ENCODE results near the gene XRCC4. TPM values are rescaled to one million over a fixed set of nuclear protein-coding genes. Genes with fewer than 3 reads are reported as not detected.

Gene XRCC4
- total RNA-seq, 1 experiment from 2014 or later: 13.8 TPM

- no TSS peak for BruUV-seq (replicated peaks)
Measured at GRCh38 chr5:83142526-83142925, 65.2 kb downstream of the XRCC4 start.

GRCh38 chr5:83145241-83145640 is 67.9 kb downstream of the XRCC4 start:
- CTCF ChIA-PET: no interaction called here

More at GRCh38 chr5:83142526-83142925, 65.2 kb downstream of the XRCC4 start:
- POLR2A ChIA-PET (ENCODE audit: unreplicated experiment): no interaction called here
- no peaks in the 10 kb centered on the region for H4K20me1 ChIP-seq (ENCODE audit: low read length)
- H3K27me3 ChIP-seq (ENCODE audit: low read length): no peaks in the 10 kb centered on the region
- no peaks in the 10 kb centered on the region for H3K79me2 ChIP-seq (ENCODE audit: low read length)
- ATAC-seq (no peak), DNase-seq (no peak)
- no peak overlapping the region for H3K27ac ChIP-seq (ENCODE audit: low read length)
- H3K36me3 ChIP-seq (ENCODE audit: low read depth, low read length): no peaks in the 10 kb centered on the region
- no peaks in the 10 kb centered on the region for H3K4me1 ChIP-seq (ENCODE audit: insufficient read depth, low read length)
- no peak overlapping the region for H2AFZ ChIP-seq (ENCODE audit: low read length)
- no peaks in the 10 kb centered on the region for H3K9me2 ChIP-seq (replicated peaks; ENCODE audit: low read length)
- H3K9me3 ChIP-seq (ENCODE audit: low read length): no peaks in the 10 kb centered on the region
- CTCF ChIA-PET: no interaction called here
- no peak overlapping the region for H3K4me2 ChIP-seq (ENCODE audit: low read length)
- H3K4me3 ChIP-seq (ENCODE audit: low read length): no peak overlapping the region
- H3K9ac ChIP-seq (ENCODE audit: low read length): no peak overlapping the region
- intact Hi-C loops (cut with micrococcal nuclease): no loop called here
- TF ChIP-seq CTCF (conservative IDR thresholded peaks at IDR 0.05; ENCODE audit: low read depth, low read length) (no peak), EZH2phosphoT487 (IDR thresholded peaks at IDR 0.05; ENCODE audit: borderline replicate concordance, low read length) (no peak), EZH2 (IDR thresholded peaks at IDR 0.05; ENCODE audit: low read length, unreplicated experiment) (no peak)
- no peaks in the 10 kb centered on the region for H3F3A ChIP-seq (ENCODE audit: low read length, unreplicated experiment)

More at GRCh38 chr5:83145241-83145640, 67.9 kb downstream of the XRCC4 start:
- no peak overlapping the region for H3K4me2 ChIP-seq (ENCODE audit: low read length)
- POLR2A ChIA-PET (ENCODE audit: unreplicated experiment): no interaction called here
- no peaks in the 10 kb centered on the region for H3K27me3 ChIP-seq (ENCODE audit: low read length)
- H4K20me1 ChIP-seq (ENCODE audit: low read length): no peaks in the 10 kb centered on the region
- TF ChIP-seq EZH2 (IDR thresholded peaks at IDR 0.05; ENCODE audit: low read length, unreplicated experiment): no peak
- no peak for TF ChIP-seq EZH2phosphoT487 (IDR thresholded peaks at IDR 0.05; ENCODE audit: borderline replicate concordance, low read length)
- no peak for TF ChIP-seq CTCF (conservative IDR thresholded peaks at IDR 0.05; ENCODE audit: low read depth, low read length)
- H3K36me3 ChIP-seq (ENCODE audit: low read depth, low read length): no peaks in the 10 kb centered on the region
- ATAC-seq (no peak), DNase-seq (no peak)
- H3K27ac ChIP-seq (ENCODE audit: low read length): no peak overlapping the region
- H3K4me1 ChIP-seq (ENCODE audit: insufficient read depth, low read length): no peaks in the 10 kb centered on the region
- H3K4me3 ChIP-seq (ENCODE audit: low read length): no peak overlapping the region
- H3K79me2 ChIP-seq (ENCODE audit: low read length): no peaks in the 10 kb centered on the region
- H2AFZ ChIP-seq (ENCODE audit: low read length): no peak overlapping the region
- H3K9ac ChIP-seq (ENCODE audit: low read length): no peak overlapping the region
- no TSS peak for BruUV-seq (replicated peaks)
- no peaks in the 10 kb centered on the region for H3F3A ChIP-seq (ENCODE audit: low read length, unreplicated experiment)
- H3K9me2 ChIP-seq (replicated peaks; ENCODE audit: low read length): no peaks in the 10 kb centered on the region
- intact Hi-C loops (cut with micrococcal nuclease): no loop called here
- no peaks in the 10 kb centered on the region for H3K9me3 ChIP-seq (ENCODE audit: low read length)
